Progenitor cell of endocrine pancreas (in vitro differentiated cells): ENCODE data around the gene RXFP1. TPM values are rescaled to one million over a fixed set of nuclear protein-coding genes. Genes with fewer than 3 reads are reported as not detected.

ENCODE experiments used
- DNase-seq: peaks from one replicate; pipeline ENCODE4 v3.0.0; 2021; ENCODE audit warnings: low spot score; ENCODE audit not compliant: unreplicated experiment
- H3K27ac Mint-ChIP-seq: 2 replicates; pipeline ENCODE4 v1.8.0; 2021; ENCODE audit warnings: mild to moderate bottlenecking, moderate library complexity, mixed read lengths
- H3K27me3 Mint-ChIP-seq: 2 replicates; pipeline ENCODE4 v1.8.0; 2021; ENCODE audit warnings: mixed read lengths
- H3K36me3 Mint-ChIP-seq: 2 replicates; pipeline ENCODE4 v1.8.0; 2022; ENCODE audit warnings: mixed read lengths; ENCODE audit not compliant: insufficient read depth
- H3K4me1 Mint-ChIP-seq: 2 replicates; pipeline ENCODE4 v1.8.0; 2021; ENCODE audit warnings: low read depth, mixed read lengths
- H3K4me3 Mint-ChIP-seq: 2 replicates; pipeline ENCODE4 v1.8.0; 2021; ENCODE audit warnings: low read depth, mild to moderate bottlenecking, moderate library complexity, mixed read lengths
- H3K9me3 Mint-ChIP-seq: 2 replicates; pipeline ENCODE4 v1.8.0; 2021; ENCODE audit warnings: low read depth, mixed read lengths
- total RNA-seq: library from RNA; stranded (reverse); gene quantifications from 2 replicates; pipeline ENCODE4 v1.2.1, GENCODE V29; 2021
- TF ChIP-seq, protein P1 (sequence below): fragments of 200-600 bp; sonication (generic); IDR thresholded peaks from one replicate; pipeline ENCODE4 v1.5.0; 2021; ENCODE audit warnings: antibody characterized with exemption, mild to moderate bottlenecking; ENCODE audit not compliant: unreplicated experiment

RXFP1 gene
- total RNA-seq, 1 donor from 2014 or later: not detected

DNA sequence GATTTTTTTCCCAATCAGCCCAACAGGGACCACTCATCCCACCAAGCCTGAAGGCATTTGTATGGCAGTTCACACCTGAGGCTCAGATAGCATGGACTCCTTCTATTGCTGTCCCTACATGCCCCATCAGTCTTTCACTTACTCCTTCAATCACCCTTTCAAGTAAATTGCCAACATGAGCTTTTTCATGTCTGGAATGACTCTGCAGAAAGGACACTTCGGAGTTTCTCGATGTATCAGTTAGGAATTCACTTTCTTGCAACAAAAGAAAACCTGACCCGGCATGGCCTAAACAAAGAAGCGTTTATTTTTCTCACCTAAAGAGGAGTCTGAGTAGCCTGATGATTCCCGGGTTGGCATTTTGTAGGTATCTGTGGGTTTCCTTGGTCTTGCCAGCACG is 38.6 kb downstream of the RXFP1 start:
- DNase-seq: no peak
- no peaks in the 10 kb centered on the region for H3K4me1 Mint-ChIP-seq
- H3K27me3 Mint-ChIP-seq: no peaks in the 10 kb centered on the region

DNA sequence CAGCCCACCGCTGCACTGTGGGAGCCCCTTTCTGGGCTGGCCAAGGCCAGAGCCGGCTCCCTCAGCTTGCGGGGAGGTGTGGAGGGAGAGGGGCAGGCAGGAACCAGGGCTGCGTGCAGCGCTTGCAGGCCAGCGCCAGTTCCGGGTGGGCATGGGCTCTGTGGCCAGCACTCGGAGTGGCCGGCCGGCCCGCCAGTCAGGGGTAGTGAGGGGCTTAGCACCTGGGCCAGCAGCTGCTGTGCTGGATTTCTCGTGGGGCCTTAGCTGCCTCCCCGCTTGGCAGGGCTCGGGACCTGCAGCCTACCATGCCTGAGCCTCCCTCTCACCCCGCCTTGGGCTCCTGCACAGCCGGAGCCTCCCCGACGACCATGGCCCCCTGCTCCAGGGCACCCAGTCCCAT is 45.2 kb downstream of the RXFP1 start:
- H3K4me1 Mint-ChIP-seq: no peaks in the 10 kb centered on the region
- H3K4me3 Mint-ChIP-seq: no peak overlapping the region
- H3K9me3 Mint-ChIP-seq: no peaks in the 10 kb centered on the region
- no peak overlapping the region for H3K27ac Mint-ChIP-seq
- no peak for DNase-seq
- H3K36me3 Mint-ChIP-seq: no peaks in the 10 kb centered on the region
- TF ChIP-seq, protein P1, sequence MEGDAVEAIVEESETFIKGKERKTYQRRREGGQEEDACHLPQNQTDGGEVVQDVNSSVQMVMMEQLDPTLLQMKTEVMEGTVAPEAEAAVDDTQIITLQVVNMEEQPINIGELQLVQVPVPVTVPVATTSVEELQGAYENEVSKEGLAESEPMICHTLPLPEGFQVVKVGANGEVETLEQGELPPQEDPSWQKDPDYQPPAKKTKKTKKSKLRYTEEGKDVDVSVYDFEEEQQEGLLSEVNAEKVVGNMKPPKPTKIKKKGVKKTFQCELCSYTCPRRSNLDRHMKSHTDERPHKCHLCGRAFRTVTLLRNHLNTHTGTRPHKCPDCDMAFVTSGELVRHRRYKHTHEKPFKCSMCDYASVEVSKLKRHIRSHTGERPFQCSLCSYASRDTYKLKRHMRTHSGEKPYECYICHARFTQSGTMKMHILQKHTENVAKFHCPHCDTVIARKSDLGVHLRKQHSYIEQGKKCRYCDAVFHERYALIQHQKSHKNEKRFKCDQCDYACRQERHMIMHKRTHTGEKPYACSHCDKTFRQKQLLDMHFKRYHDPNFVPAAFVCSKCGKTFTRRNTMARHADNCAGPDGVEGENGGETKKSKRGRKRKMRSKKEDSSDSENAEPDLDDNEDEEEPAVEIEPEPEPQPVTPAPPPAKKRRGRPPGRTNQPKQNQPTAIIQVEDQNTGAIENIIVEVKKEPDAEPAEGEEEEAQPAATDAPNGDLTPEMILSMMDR: no peak
- H3K27me3 Mint-ChIP-seq: no peaks in the 10 kb centered on the region

More for the DNA sequence above, 38.6 kb downstream of the RXFP1 start:
- H3K4me3 Mint-ChIP-seq: no peak overlapping the region
- no peaks in the 10 kb centered on the region for H3K36me3 Mint-ChIP-seq
- TF ChIP-seq, protein P1: no peak
- no peaks in the 10 kb centered on the region for H3K9me3 Mint-ChIP-seq
- H3K27ac Mint-ChIP-seq: no peak overlapping the region

DNA sequence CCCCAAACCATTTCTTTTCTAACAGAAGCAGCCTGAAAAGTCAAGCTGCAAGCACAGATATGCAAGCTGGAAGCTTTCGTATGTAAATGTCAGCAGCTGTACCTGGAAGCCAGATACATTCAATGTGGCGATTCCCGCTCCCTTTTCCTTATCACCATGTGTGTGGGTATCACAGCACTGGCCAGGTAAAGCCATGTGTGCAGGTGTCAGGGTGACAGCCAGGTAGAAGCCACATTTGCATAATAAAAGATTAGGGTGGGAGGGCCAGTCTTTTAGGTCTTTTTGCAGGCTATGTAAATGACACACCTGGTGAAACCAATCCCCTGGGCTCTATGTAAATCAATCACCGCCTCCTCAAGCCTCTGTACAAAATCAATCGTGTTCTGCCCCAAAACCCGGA is 50.1 kb downstream of the RXFP1 start:
- Mint-ChIP-seq H3K27ac (no peak overlapping the region), H3K4me1 (no peaks in the 10 kb centered on the region), H3K36me3 (no peaks in the 10 kb centered on the region), H3K27me3 (no peaks in the 10 kb centered on the region), H3K9me3 (no peaks in the 10 kb centered on the region), H3K4me3 (no peak overlapping the region)
- TF ChIP-seq, protein P1: no peak
- DNase-seq: no peak

DNA sequence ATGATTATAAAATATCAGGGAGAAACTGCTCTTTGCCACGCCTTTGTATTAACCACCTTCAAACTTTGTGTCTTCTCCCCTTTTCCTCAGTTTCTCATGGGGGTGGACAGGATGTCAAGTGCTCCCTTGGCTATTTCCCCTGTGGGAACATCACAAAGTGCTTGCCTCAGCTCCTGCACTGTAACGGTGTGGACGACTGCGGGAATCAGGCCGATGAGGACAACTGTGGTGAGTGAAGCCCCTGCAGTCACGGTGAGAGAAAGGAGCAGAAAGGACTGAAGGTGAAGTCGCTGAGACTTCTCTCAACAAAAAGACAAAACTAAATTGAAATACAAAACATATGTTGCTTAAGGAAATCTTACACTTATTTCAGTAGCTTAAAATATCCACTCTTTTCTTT is 50.9 kb downstream of the RXFP1 start:
- no peak for DNase-seq
- Mint-ChIP-seq H3K27ac (no peak overlapping the region), H3K4me3 (no peak overlapping the region), H3K27me3 (no peaks in the 10 kb centered on the region), H3K4me1 (no peaks in the 10 kb centered on the region), H3K36me3 (no peaks in the 10 kb centered on the region), H3K9me3 (no peaks in the 10 kb centered on the region)
- TF ChIP-seq, protein P1: no peak

DNA sequence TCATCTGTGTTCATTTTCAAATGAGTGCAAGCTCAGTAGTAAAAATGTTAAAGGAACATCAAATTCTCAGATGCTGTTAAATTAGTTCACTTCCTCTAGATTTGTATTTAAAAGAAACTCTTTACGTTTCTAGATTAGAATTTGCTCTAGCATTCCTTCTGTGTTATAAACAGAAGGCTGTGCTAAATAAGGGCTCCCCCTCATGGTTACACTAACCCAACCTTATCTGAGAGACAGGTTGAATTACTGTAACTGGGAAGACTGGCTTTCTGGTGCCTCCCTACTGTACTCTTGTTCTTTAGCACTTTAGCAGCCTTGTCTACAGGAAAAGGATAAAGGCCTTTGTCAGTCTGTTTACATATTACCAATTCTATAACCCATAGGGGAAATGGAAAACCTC is 56.8 kb downstream of the RXFP1 start:
- Mint-ChIP-seq H3K4me3 (no peak overlapping the region), H3K4me1 (no peaks in the 10 kb centered on the region), H3K36me3 (no peaks in the 10 kb centered on the region), H3K9me3 (no peaks in the 10 kb centered on the region), H3K27me3 (no peaks in the 10 kb centered on the region), H3K27ac (no peak overlapping the region)
- no peak for DNase-seq
- TF ChIP-seq, protein P1: no peak
